ENCODE results near the gene ZNF574. TPM values are rescaled to one million over a fixed set of nuclear protein-coding genes. Genes with fewer than 3 reads are reported as not detected.

Gene ZNF574, protein sequence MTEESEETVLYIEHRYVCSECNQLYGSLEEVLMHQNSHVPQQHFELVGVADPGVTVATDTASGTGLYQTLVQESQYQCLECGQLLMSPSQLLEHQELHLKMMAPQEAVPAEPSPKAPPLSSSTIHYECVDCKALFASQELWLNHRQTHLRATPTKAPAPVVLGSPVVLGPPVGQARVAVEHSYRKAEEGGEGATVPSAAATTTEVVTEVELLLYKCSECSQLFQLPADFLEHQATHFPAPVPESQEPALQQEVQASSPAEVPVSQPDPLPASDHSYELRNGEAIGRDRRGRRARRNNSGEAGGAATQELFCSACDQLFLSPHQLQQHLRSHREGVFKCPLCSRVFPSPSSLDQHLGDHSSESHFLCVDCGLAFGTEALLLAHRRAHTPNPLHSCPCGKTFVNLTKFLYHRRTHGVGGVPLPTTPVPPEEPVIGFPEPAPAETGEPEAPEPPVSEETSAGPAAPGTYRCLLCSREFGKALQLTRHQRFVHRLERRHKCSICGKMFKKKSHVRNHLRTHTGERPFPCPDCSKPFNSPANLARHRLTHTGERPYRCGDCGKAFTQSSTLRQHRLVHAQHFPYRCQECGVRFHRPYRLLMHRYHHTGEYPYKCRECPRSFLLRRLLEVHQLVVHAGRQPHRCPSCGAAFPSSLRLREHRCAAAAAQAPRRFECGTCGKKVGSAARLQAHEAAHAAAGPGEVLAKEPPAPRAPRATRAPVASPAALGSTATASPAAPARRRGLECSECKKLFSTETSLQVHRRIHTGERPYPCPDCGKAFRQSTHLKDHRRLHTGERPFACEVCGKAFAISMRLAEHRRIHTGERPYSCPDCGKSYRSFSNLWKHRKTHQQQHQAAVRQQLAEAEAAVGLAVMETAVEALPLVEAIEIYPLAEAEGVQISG
- 14.0 and 15.3 TPM in 2 replicates for total RNA-seq
- polyA plus RNA-seq: 13.6 and 20.3 TPM in 2 replicates
- polyA plus RNA-seq (2011; cell fraction: cytosol; rRNA removed): 6.8 and 7.7 TPM in 2 replicates
- polyA plus RNA-seq (2011; cell fraction: nucleus; rRNA removed): 7.2 and 7.8 TPM in 2 replicates
- polyA plus RNA-seq (2012): 6.9 and 9.4 TPM in 2 replicates
- polyA minus RNA-seq: 19.3 and 21.3 TPM in 2 replicates
- polyA minus RNA-seq (2011; cell fraction: cytosol; rRNA and poly(A)+ RNA removed): 15.4 TPM
- polyA minus RNA-seq (2011; cell fraction: nucleus; rRNA and poly(A)+ RNA removed): 9.0 and 10.7 TPM in 2 replicates
- percentile 46 among the genes with signal in this experiment for Bru-seq, nascent RNA
- BruChase-seq, experiment 1, labeled RNA remaining after a 6-hour chase: percentile 47 among the genes with signal in this experiment
- BruChase-seq, experiment 2, labeled RNA remaining after a 2-hour chase: percentile 49 among the genes with signal in this experiment
- long read RNA-seq, transcript ZNF574-202 (2 exons, 2,940 nt): major isoform, 44 of 53 reads
- long read RNA-seq, partial matches to known transcripts: 1 of 53 reads
- long read RNA-seq, other reads (novel, unspliced or antisense): 8 of 53 reads

DNA sequence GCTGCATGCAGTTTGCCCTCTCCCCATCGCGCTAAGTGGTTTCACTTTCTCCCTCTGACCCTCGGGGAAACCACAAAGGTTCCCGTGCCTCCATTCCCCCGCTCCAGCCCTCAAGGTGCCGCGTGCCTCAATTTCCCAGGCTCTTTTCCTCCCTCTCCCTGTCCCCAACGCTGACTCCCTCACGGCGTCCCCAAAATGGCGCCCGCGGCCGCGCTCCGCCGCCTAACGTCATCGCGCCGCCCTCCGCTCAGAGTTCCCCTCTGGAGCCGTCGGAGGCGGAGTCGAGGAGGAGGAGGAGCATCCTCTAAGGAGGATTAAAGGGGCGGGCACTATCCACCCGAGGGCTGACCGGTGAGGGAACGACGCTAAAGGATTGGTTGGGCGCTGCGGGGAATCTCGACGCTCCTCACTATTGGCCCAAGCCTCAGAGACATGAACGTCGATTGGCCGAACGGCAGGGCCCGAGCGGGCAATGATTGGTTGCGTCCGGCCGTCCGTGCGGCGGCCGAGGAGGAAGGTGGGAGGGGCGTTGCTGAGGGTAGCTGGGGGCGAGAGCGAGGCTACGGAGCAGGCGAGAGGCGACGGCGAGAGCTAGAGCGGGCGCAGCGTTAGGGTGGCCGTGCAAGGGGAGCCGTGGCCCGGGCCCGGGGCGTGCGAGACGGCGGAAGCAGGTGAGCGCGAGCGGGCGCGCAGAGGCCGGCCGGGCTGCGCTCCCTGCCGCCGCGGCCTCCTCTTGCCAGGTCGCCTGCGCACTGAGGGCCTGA, at the start of gene ZNF574:
Gene ZNF574, plus strand, starts transcription at position 551 of the 764 bp plus-strand sequence. CDS start 2,441 bp downstream, outside the sequence.
- H4K20me1 ChIP-seq (replicated peaks; ENCODE audit: control insufficient read depth, extremely low read depth, insufficient read depth, low read length): no peaks in the 10 kb centered on the region
- FAIRE-seq: peak; percentile 99
- H3K9me3 ChIP-seq (replicated peaks; ENCODE audit: control insufficient read depth, insufficient read depth, low read length): no peaks in the 10 kb centered on the region
- peak within 1 kb of the TSS; percentile 60 for H2AFZ ChIP-seq (ENCODE audit: low read depth, low read length)
- no peaks in the 10 kb centered on the region for H3K9me1 ChIP-seq (replicated peaks; ENCODE audit: control insufficient read depth, extremely low read depth, insufficient read depth, low read length)
- H3K4me2 ChIP-seq (ENCODE audit: insufficient read depth, low read length): peak within 1 kb of the TSS; percentile 93
- peak within 1 kb of the TSS; percentile 85 for H3K27ac ChIP-seq (ENCODE audit: insufficient read depth, low read depth, low read length)
- peaks cover 2% of the 10 kb centered on the region in 2 experiments for H3K27me3 ChIP-seq (ENCODE audit: control insufficient read depth in 2 of 2, insufficient read depth in 2 of 2, low read length in 2 of 2)
- H3K4me1 ChIP-seq (ENCODE audit: control insufficient read depth, extremely low read depth, insufficient read depth, low read length): peaks cover 16% of the 10 kb centered on the region
- H3K79me2 ChIP-seq (ENCODE audit: control insufficient read depth, insufficient read depth, low read length): peaks cover 38% of the 10 kb centered on the region
- CTCF ChIA-PET: interaction anchor here (0.6 to 1.0 kb wide), 2 partner anchors 10 to 41 kb away, joined by 3 to 5 read pairs; no protein-coding TSS in a partner anchor
- dilution Hi-C loops (cut with MboI; ENCODE audit: extremely low pct_ligation_motif_present, low sequenced_read_pairs) (no loop called here), intact Hi-C loops (cut with micrococcal nuclease) (loop anchor here (1.0 kb wide), 3 partner anchors 17 to 250 kb away; partner anchors contain the start of genes MEGF8 and RABAC1)
- POLR2A ChIA-PET: interaction anchor here (0.5 to 1.0 kb wide), 2 partner anchors 115 to 215 kb away, joined by 4 to 5 read pairs; partner anchors contain the start of gene RPS19
- H3K9ac ChIP-seq (replicated peaks; ENCODE audit: extremely low read depth, insufficient read depth, low read length): peak within 1 kb of the TSS; percentile 95
- H3K36me3 ChIP-seq (ENCODE audit: control insufficient read depth in 2 of 2, extremely low read depth in 1 of 2, insufficient read depth in 2 of 2, low read length in 2 of 2): peaks cover 6 to 24% of the 10 kb centered on the region in 2 experiments
- peak within 1 kb of the TSS; percentile 89 to 92 (median 90) for H3K4me3 ChIP-seq (replicated peaks in 1 of 3; ENCODE audit: insufficient read depth in 1 of 3, low read depth in 1 of 3, low read length in 3 of 3)
- peak; percentile 100 for DNase-seq (ENCODE audit: low read depth, low spot score)
- BruUV-seq (replicated peaks): no TSS peak
- TF ChIP-seq MYC (IDR thresholded peaks at IDR 0.05; ENCODE audit: low read depth, low read length): peak; percentile 12
- peak; percentile 25 for TF ChIP-seq POLR2AphosphoS5 (IDR thresholded peaks at IDR 0.05; ENCODE audit: insufficient read depth, low read depth, low read length)
- no peak for TF ChIP-seq POLR2A (IDR thresholded peaks at IDR 0.05; ENCODE audit: low read depth, low read length)
- TF ChIP-seq GATA2 (IDR thresholded peaks at IDR 0.05; ENCODE audit: insufficient read depth, insufficient read length, low read depth, low read length): no peak
- TF ChIP-seq FOS (IDR thresholded peaks at IDR 0.05; ENCODE audit: borderline replicate concordance, insufficient read depth, low read length): no peak

Data from endothelial cell of umbilical vein (primary cell).